Activated CD8-positive, alpha-beta memory T cell treated with anti-CD3 and anti-CD28 coated beads, Interleukin-2, amount 50 U/mL, for 4 hours (primary cell): ENCODE results near the gene HIVEP3.

ENCODE experiments used
- DNase-seq: peaks from one replicate; pipeline ENCODE4 v3.0.0-alpha.2; 2020

HIVEP3 gene

GRCh38 chr1:41475346-41475745, 443.4 kb downstream of the HIVEP3 start:
- no peak for DNase-seq

- no peak for DNase-seq
Observed at GRCh38 chr1:41474490-41475271, 444.0 kb downstream of the HIVEP3 start.

GRCh38 chr1:41473738-41474362, 444.9 kb downstream of the HIVEP3 start:
- DNase-seq, result no peak

GRCh38 chr1:41471658-41472057, 447.1 kb downstream of the HIVEP3 start:
- no peak for DNase-seq

GRCh38 chr1:41469706-41470105, 449.0 kb downstream of the HIVEP3 start:
- no peak for DNase-seq

- DNase-seq, result no peak
Observed at GRCh38 chr1:41468122-41468762, 450.5 kb downstream of the HIVEP3 start.

- no peak for DNase-seq
Observed at GRCh38 chr1:41467673-41468072, 451.0 kb downstream of the HIVEP3 start.

GRCh38 chr1:41466146-41466545, 452.6 kb downstream of the HIVEP3 start:
- no peak for DNase-seq

GRCh38 chr1:41465741-41466140, 453.0 kb downstream of the HIVEP3 start:
- no peak for DNase-seq

GRCh38 chr1:41464885-41465284, 453.8 kb downstream of the HIVEP3 start:
- DNase-seq, result no peak

- no peak for DNase-seq
Observed at GRCh38 chr1:41463516-41463915, 455.2 kb downstream of the HIVEP3 start.

- no peak for DNase-seq
Observed at GRCh38 chr1:41462680-41463004, 456.1 kb downstream of the HIVEP3 start.

- DNase-seq, result no peak
Observed at GRCh38 chr1:41461790-41462679, 456.7 kb downstream of the HIVEP3 start.

GRCh38 chr1:41456847-41457540, 461.7 kb downstream of the HIVEP3 start:
- no peak for DNase-seq
